GM12878 (cell line): Measurements from ENCODE around the gene MEF2C. TPM values are rescaled to one million over a fixed set of nuclear protein-coding genes. Genes with fewer than 3 reads are reported as not detected.

Experiments
- ATAC-seq: fragments of 200-7000 bp; cut with Tn5 transposase; 3 replicates; pipeline ENCODE4 v1.9.1; 2020; ENCODE audit warnings: mild to moderate bottlenecking, moderate library complexity
- BruUV-seq: library from RNA; stranded (reverse); fragments of 400-500 nt; replicated peaks from 2 replicates; lab custom pipeline; 2021; lab: Mats Ljungman, UMichigan
- CTCF ChIA-PET: fragments of 300-600 bp; sonication (Branson Sonifier 250); formaldehyde crosslinking; extraction: SDS; loops from one replicate; lab custom pipeline; 2021; ENCODE audit warnings: inconsistent platforms; lab: Yijun Ruan, JAX
- POLR2A ChIA-PET: fragments of 350-600 bp; formaldehyde crosslinking; extraction: SDS; loops from one replicate; lab custom pipeline; 2021; ENCODE audit warnings: inconsistent platforms; lab: Charles Lee
- RAD21 ChIA-PET: fragments of 300-600 bp; sonication (Branson Sonifier 250); formaldehyde crosslinking; loops from one replicate; lab custom pipeline; 2023; ENCODE audit warnings: antibody characterized with exemption; ENCODE audit not compliant: unreplicated experiment; lab: Charles Lee
- SMC1A ChIA-PET: fragments of 300-600 bp; sonication (Branson Sonifier 250); formaldehyde crosslinking; loops from one replicate; lab custom pipeline; 2023; ENCODE audit not compliant: unreplicated experiment, uncharacterized antibody; lab: Charles Lee
- DNase-seq: peaks from one replicate; pipeline ENCODE4 v3.0.0-alpha.2; 2011; ENCODE audit warnings: low read depth, low spot score
- FAIRE-seq: peaks from 3 replicates; lab custom pipeline; 2011; peaks lifted over from hg19 to GRCh38; lab: Jason Lieb, UNC
- H2AFZ ChIP-seq: 2 replicates; pipeline ENCODE4 v1.6.0; 2011; ENCODE audit warnings: low read depth, low read length, control low read depth; ENCODE audit not compliant: control insufficient read depth
- H3K27ac ChIP-seq: 2 replicates; pipeline ENCODE4 v1.5.1; 2011; ENCODE audit warnings: control low read depth; ENCODE audit not compliant: control insufficient read depth, insufficient read depth
- H3K27me3 ChIP-seq, 2 experiments: replicated peaks in 1 of 2; 2 replicates each; pipeline versions ENCODE4 v1.6.0 to v1.6.1; 2011; ENCODE audit warnings: low read length in 1 of 2; ENCODE audit not compliant: control insufficient read depth in 2 of 2, insufficient read depth in 2 of 2
- H3K36me3 ChIP-seq, 2 experiments: 2 replicates each; pipeline ENCODE4 v1.5.1; 2011; ENCODE audit warnings: low read length in 1 of 2; ENCODE audit not compliant: control insufficient read depth in 2 of 2, insufficient read depth in 2 of 2
- H3K4me1 ChIP-seq: 2 replicates; pipeline ENCODE4 v1.6.1; 2011; ENCODE audit warnings: mild to moderate bottlenecking, low read length, moderate library complexity, mixed read lengths; ENCODE audit not compliant: control insufficient read depth, insufficient read depth
- H3K4me2 ChIP-seq: 2 replicates; pipeline ENCODE4 v1.6.0; 2011; ENCODE audit warnings: control low read depth; ENCODE audit not compliant: control insufficient read depth, insufficient read depth
- H3K4me3 ChIP-seq: fragments of 200-600 bp; sonication (generic); 2 replicates; pipeline ENCODE4 v1.5.1; 2016
- H3K79me2 ChIP-seq: 2 replicates; pipeline ENCODE4 v1.6.0; 2011; ENCODE audit warnings: low read length; ENCODE audit not compliant: control insufficient read depth, insufficient read depth
- H3K9ac ChIP-seq: 2 replicates; pipeline ENCODE4 v1.8.0; 2011; ENCODE audit warnings: low read length, control low read depth, mixed read lengths; ENCODE audit not compliant: control insufficient read depth, insufficient read depth
- H3K9me3 ChIP-seq: replicated peaks from 3 replicates; pipeline ENCODE4 v1.5.1; 2011; ENCODE audit warnings: mild to moderate bottlenecking, low read length; ENCODE audit not compliant: control insufficient read depth, insufficient read depth
- H4K20me1 ChIP-seq: 2 replicates; pipeline ENCODE4 v1.6.0; 2011; ENCODE audit not compliant: control insufficient read depth, insufficient read depth
- NBN ChIP-seq: fragments of 450-650 bp; IDR thresholded peaks from 2 replicates; pipeline ENCODE4 v1.6.1; 2016
- NR2C2 ChIP-seq: IDR thresholded peaks from 2 replicates; pipeline ENCODE4 v1.6.1; 2011; ENCODE audit warnings: borderline replicate concordance, low read depth; ENCODE audit not compliant: control insufficient read depth, insufficient read length
- TARDBP ChIP-seq: IDR thresholded peaks from 2 replicates; pipeline ENCODE4 v1.6.1; 2016; ENCODE audit warnings: borderline replicate concordance
- TBL1XR1 ChIP-seq: IDR thresholded peaks from 2 replicates; pipeline ENCODE4 v1.6.1; 2012; ENCODE audit warnings: low read depth, low read length, improper control_type of control experiment
- USF1 ChIP-seq: IDR thresholded peaks from 2 replicates; pipeline ENCODE4 v1.6.1; 2011; ENCODE audit warnings: borderline replicate concordance, low read depth, mild to moderate bottlenecking, moderate library complexity, mixed read lengths, low read length; ENCODE audit not compliant: insufficient read depth; ENCODE audit errors: extremely low read length
- ZBTB40 ChIP-seq: fragments of 450-650 bp; IDR thresholded peaks from 2 replicates; pipeline ENCODE4 v1.6.1; 2016; ENCODE audit warnings: mild to moderate bottlenecking, moderate library complexity, borderline replicate concordance
- ZNF622 ChIP-seq: fragments of 450-650 bp; IDR thresholded peaks from 2 replicates; pipeline ENCODE4 v1.6.1; 2017; ENCODE audit warnings: mild to moderate bottlenecking, inconsistent platforms
- WGBS: methylation state at CpG from one replicate; pipeline ENCODE4 v1.1.6; 2016; ENCODE audit warnings: low lambda C conversion rate; ENCODE audit not compliant: insufficient replicate concordance, insufficient coverage; ENCODE audit errors: missing lambda C conversion rate; 5-methylcytosine and 5-hydroxymethylcytosine counted together
- in situ Hi-C: fragments of 300-500 bp; cut with MboI; formaldehyde crosslinking; loops from 9 replicates; pipeline ENCODE4 v1.14.3; 2018; ENCODE audit warnings: mixed read lengths
- intact Hi-C: fragments of 100-400 bp; cut with micrococcal nuclease; formaldehyde crosslinking; loops from one replicate; pipeline ENCODE4 v1.14.2; 2022; ENCODE audit not compliant: unreplicated experiment
- polyA plus RNA-seq, 11 experiments: library from polyadenylated mRNA; depleted of rRNA in 4 of 11; unstranded in 6 of 11; stranded (reverse) in 5 of 11; fragments of >200 nt; fragmentation: Nextera tagmentation in 4 of 11; fragmentation: Illumina TruSeq in 1 of 11; extraction: Ambion mirVana in 4 of 11; extraction: Trizol in 1 of 11; gene quantifications; 1 replicate in 1 of 11; 2 replicates in 10 of 11; pipeline versions ENCODE4 v1.2.1 to v1.2.3, GENCODE V29; 2011 to 2016; ENCODE audit warnings: inconsistent platforms in 2 of 11, missing spikeins in 2 of 11, low read depth in 1 of 11
- total RNA-seq, 4 experiments: library from RNA; depleted of rRNA in 3 of 4; stranded (reverse); fragments of >200 nt in 3 of 4; fragmentation: Illumina TruSeq in 1 of 4; extraction: Trizol in 1 of 4; gene quantifications; 2 replicates each; pipeline versions ENCODE4 v1.2.1 to v1.2.3, GENCODE V29; 2013 to 2021

MEF2C gene
- total and polyA plus RNA-seq, 10 of the 15 experiments (the other 5 are each of a cell fraction or from before 2014, with no cell fraction given), result 104 to 225 (median 180) TPM

GRCh38 chr5:88824892-88825583, 57.9 kb downstream of the MEF2C start:
- peaks cover 12% of the 10 kb centered on the region for H3K4me1 ChIP-seq
- no peaks in the 10 kb centered on the region for H3K27me3 ChIP-seq
- TF ChIP-seq NR2C2, result no peak
- TF ChIP-seq TARDBP, result no peak
- TF ChIP-seq ZBTB40, result 0 out of 2 replicates have a peak, but pooled peaks have one; percentile 19
- TF ChIP-seq USF1, result no peak
- TF ChIP-seq ZNF622, result no peak
- TF ChIP-seq NBN, result no peak
- no peak for TF ChIP-seq TBL1XR1
- ChIA-PET RAD21 (interaction anchor here (0.9 to 16.1 kb wide), 20 partner anchors 8 to 610 kb away, joined by 3 to 594 read pairs (median 4); partner anchors contain the start of gene MEF2C), SMC1A (interaction anchor here (0.5 to 24.1 kb wide), 25 partner anchors 8 to 1440 kb away, joined by 3 to 591 read pairs (median 5); partner anchors contain the start of gene MEF2C), CTCF (interaction anchor here (1.0 to 4.2 kb wide), 12 partner anchors 8 to 100 kb away, joined by 3 to 40 read pairs (median 4); no protein-coding TSS in a partner anchor), POLR2A (interaction anchor here (0.7 to 1.9 kb wide), 13 partner anchors 9 to 246 kb away, joined by 3 to 8 read pairs (median 3); partner anchors contain the start of gene MEF2C)
- H3K9me3 ChIP-seq, result no peaks in the 10 kb centered on the region
- DNase-seq (no peak), FAIRE-seq (no peak), ATAC-seq (no peak)
- no TSS peak for BruUV-seq
- no peak overlapping the region for H2AFZ ChIP-seq
- H3K4me3 ChIP-seq, result peak overlapping the region; percentile 46
- H3K36me3 ChIP-seq, result peaks cover 0 to 9% of the 10 kb centered on the region in 2 experiments; a peak in 3 of 4 replicates
- in situ Hi-C loops, result loop anchor here (10.0 kb wide), 1 partner anchor 90 kb away; no protein-coding TSS in a partner anchor
- peak overlapping the region; percentile 60 for H3K9ac ChIP-seq
- H3K79me2 ChIP-seq, result peaks cover 99% of the 10 kb centered on the region
- intact Hi-C loops, result loop anchor here (5.0 to 10.0 kb wide), 6 partner anchors 242 to 1440 kb away; no protein-coding TSS in a partner anchor
- peak overlapping the region; percentile 80 for H3K27ac ChIP-seq
- WGBS, result 2% methylated on average over 5 of the region's 5 CpGs
- no peaks in the 10 kb centered on the region for H4K20me1 ChIP-seq
- H3K4me2 ChIP-seq, result peak overlapping the region; percentile 87
